DOHH2 (cell line): ENCODE data around the gene TSC1.

Experiments
- EZH2phosphoT487 ChIP-seq: fragments of 200-600 bp; sonication (generic); IDR thresholded peaks from 2 replicates; pipeline ENCODE4 v1.6.1; 2017; ENCODE audit warnings: borderline replicate concordance, mild to moderate bottlenecking, antibody characterized with exemption, low read length, moderate library complexity, mixed read lengths
- TF ChIP-seq, protein P1 (sequence below): fragments of 200-600 bp; sonication (generic); IDR thresholded peaks from one replicate; pipeline ENCODE4 v1.5.1; 2014; ENCODE audit warnings: antibody characterized with exemption, mild to moderate bottlenecking, low read depth, low read length; ENCODE audit not compliant: poor library complexity, severe bottlenecking

DNA sequence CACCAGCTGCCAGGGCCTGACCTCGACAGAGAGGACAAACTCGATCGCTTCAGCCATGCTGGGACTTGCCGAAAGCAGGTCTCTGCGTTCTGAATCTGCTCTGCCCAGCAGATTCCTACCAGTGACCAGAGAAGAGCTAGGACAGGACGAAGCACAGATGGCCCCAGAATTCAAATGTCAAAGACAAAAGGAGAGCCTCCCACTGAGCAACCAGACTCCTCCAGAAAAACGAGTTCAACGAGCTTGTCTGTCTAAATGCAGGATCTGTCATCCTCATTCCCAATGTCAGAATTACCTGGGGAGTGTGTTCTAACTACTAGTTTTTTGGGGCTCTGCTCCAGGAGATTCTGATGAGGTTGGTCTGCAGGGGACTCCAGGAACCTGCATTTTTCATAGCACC lies 79.7 kb downstream of the TSC1 start:
- TF ChIP-seq, protein P1, sequence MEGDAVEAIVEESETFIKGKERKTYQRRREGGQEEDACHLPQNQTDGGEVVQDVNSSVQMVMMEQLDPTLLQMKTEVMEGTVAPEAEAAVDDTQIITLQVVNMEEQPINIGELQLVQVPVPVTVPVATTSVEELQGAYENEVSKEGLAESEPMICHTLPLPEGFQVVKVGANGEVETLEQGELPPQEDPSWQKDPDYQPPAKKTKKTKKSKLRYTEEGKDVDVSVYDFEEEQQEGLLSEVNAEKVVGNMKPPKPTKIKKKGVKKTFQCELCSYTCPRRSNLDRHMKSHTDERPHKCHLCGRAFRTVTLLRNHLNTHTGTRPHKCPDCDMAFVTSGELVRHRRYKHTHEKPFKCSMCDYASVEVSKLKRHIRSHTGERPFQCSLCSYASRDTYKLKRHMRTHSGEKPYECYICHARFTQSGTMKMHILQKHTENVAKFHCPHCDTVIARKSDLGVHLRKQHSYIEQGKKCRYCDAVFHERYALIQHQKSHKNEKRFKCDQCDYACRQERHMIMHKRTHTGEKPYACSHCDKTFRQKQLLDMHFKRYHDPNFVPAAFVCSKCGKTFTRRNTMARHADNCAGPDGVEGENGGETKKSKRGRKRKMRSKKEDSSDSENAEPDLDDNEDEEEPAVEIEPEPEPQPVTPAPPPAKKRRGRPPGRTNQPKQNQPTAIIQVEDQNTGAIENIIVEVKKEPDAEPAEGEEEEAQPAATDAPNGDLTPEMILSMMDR, result no peak
- TF ChIP-seq EZH2phosphoT487, result no peak
